Activated CD4-positive, alpha-beta T cell treated with anti-CD3 and anti-CD28 coated beads, Interleukin-2, Interleukin-4, amounts not matched to agents 100 ng/mL and 50 ng/mL, durations not matched to agents 16 hours and 8 hours (primary cell): ENCODE results near the gene SATB1.
A peak's percentile ranks its signal among the peaks of the same experiment; 100 is the strongest.
"Not testable (repeated sequence)": the region's sequence is repeated elsewhere in the genome, so short reads cannot be mapped to it uniquely, and the experiment has no call there.

ENCODE experiments used
- DNase-seq: peaks from one replicate; pipeline ENCODE4 v3.0.0-alpha.2; 2020; ENCODE audit warnings: low spot score

SATB1 gene

DNA sequence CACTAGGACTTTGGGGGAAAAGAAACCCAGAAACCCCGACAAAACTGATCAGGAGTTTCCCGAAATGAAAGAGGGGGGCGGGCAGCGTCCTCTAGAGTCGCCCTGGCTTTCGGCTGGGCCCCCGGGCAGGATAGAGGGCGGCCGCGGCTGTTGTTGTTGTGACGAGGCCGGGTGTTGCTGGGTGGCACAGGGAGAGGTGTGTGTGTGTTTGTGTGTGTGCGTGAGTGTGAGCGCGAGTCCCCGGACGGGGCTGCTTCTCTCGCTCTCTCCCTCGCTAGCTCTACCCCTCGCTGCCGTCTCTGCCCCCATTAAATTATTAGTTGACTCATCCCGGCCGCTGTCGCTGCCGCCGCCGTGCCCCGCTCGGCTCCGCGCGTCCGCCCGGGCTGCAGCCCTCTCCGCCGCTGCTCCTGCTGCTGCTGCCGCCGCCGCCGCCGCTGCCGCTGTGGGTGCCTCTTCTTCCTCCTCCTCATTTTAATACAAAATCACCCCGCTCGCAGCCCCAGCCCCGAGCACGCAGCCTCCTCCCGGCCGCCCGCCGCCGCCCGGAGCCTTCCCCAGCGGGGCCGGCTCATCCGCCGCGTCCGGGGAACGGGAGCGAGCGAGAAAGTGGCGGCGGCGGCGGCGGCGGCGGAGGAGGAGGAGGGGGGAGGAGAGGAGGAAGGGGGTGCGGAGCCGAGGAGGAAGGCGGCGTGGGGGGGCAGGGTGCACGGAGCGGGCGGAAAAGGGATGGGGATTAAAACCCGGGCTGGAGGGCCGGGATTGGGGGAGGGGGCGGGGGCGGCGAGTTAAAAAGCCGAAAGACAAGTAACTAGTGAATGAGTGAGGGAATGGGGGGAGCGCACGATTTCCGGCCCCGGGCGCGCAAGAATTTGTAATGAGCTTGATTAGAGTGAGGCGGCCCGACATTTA, at the start of gene SATB1:
SATB1 (minus strand) TSS at position 611 of the 912 bp plus-strand sequence. CDS start 4,372 bp downstream, outside the sequence.
- no peak for DNase-seq

DNA sequence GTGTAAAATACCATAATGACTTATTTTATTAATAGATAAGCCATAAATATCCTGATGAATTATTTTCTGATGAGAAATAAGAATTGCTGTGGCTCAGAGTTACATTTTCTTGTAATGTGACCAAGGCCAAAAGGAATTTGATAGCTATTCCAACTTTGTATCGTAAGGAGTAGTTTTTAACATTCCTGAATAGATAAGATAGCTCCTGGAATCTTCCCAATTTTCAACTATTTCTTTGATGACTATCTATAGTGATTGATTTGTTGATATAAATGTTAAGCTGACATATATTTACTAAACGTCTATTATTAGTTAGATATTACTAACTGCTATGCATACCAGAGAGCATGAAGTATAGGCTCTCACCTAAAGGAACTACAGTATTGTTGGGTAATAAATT, 49.1 kb upstream of the SATB1 start:
- no peak for DNase-seq

DNA sequence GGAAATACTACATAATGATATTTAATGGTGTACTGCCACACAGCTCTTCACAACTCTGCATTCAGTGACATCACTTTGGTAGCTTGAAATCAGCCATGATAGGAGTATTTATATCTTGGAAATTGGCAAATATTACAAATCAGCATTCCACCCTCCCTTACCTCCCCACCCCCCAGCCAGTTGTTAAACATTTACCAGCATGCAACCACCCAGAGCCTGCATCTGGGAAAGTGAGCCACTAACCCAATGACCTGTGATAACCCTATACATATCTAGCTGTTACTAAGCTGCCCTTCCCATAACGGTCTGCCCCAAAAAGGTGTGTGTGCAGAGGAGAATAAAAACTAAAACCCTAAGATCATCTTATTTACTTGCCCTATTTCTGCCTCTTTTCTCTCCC, 44.6 kb upstream of the SATB1 start:
- DNase-seq = no peak

DNA sequence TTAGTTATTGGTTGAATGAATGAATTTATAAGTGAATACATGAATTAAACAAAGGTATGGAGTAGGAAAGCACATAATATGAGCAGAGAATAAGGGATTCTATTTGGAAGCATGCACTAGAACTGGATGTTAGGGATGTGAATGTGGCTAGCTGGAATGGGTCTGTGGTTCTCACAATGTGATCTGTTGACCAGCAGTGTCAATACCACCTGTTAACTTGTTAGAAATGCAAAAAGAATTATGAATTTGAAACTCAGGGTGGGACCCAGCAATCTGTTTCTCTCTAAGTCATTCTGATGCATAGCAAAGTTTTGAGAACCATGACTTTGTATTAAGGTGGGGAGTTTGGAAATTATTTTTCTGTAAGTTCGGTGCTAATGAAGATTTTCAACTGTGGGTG, 41.0 kb upstream of the SATB1 start:
- no peak for DNase-seq

DNA sequence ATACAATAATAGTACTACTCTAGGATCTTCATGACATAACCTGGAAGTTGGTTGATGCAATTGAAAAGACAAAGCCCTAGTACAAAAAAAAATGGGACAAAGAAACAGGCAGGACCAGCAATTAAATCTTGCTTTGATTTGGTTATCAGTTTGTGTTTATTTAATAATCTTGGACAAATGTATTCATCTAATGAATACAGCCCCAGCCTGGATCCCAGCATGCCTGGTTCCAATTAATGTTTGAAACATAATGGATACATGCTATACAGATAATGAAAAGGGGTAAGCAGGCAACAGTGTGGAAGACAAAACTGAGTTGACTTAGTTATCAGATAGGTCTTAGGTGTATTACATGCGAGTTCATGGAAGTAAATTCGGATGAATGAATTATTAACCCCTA, 29.6 kb upstream of the SATB1 start:
- no peak for DNase-seq

DNA sequence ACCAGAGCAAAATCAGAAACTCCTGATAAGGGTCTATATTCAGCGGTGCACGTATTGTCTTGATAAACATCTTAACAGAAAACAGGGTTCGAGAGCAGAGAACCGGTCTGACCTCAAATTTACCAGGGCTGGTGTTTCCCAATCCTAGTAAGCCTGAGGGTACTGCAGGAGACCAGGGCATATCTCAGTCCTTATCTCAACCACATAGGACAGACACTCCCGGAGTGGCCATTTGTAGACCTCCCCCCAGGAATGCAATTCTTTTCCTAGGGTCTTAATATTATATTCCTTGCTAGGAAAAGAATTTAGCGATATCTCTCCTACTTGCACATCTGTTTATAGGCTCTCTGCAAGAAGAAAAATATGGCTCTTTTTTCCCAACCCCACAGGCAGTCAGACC, 24.5 kb upstream of the SATB1 start:
- not testable (repeated sequence) for DNase-seq

DNA sequence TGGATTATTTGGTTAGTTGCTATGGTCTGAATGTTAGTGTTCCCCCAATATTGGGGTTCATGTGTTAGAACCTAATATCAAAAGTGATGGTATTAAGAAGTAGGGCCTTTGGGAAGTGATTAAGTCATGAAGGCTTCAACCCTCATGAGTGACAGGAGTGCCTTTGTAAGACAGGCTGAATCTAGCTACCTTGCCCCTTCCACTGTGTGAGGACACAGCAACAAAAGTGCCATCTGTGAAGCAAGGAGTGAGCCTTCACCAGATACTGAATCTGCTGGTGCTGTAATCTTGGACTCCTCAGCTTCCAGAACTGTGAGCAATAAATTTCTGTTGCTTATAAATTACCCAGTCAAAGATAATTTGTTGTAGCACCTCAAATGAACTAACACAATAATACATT, 22.6 kb upstream of the SATB1 start:
- no peak for DNase-seq

DNA sequence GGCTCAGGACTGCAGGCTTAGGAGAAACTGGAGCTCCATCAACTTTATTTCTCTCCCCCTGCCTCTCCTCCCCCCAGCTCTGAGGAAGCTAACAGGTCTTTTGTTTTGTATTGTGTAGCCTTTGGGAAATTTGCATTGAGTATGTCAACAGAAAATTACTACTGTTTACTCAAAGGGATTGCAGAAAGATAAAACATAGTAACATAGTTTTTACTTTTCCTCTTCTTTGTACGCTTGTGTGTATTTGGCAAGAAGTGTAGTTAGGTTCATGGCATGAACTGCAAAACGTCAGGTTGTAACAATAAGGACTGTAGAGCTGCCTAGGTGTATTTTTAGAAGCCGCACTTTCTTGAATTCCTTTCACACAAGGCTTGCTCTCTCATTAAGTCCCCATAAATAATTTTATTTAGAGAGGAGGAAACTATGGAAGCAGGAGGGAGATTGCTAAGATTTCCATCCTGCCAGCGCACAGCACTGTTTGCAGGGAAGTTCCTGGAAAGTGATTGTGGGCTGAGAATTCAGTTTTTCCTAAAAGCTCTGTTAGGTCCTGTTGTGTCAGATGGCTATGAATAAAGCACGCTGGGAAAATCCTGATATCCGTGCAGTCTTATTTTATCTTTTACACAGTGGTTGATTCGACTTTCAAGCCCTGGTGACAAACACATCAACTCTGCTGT, 21.1 kb upstream of the SATB1 start:
- no peak for DNase-seq

DNA sequence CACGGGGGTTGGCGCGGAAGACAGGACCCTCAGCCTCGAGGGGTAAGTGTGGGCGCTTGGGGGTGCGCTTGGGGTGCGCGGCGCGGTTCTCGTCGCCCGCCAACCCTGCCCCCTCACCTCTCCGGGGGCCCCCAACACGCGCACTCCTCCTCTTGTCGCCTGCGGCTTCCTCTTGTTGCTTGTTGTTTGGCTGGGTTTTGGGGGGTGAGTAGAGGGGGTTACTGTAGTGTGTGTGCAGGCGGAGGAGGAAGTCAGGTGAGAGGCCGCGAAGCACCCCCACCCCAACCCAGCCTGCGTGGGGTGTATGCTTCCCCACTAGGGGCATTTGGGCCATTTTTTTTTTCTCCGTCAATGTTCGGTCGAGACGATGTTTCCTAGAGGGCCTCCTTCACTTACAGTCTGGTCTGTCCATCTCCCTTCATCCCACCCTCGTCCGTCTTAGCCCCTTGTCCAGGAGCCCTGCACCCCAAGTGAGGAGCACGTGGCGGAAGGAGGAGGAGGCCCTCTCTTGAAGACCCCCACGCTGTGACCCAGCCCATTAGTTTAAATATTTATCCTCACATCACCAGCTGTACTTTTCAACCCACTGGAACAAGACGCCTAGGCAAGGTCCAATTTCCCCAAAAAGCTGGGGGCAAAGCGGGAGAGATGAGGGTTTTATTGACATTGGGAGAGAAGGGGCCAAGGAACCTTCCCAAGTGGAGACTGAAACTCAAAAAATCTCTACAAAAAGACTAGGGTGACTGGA, 20.4 kb upstream of the SATB1 start:
- DNase-seq = peak; percentile 70

DNA sequence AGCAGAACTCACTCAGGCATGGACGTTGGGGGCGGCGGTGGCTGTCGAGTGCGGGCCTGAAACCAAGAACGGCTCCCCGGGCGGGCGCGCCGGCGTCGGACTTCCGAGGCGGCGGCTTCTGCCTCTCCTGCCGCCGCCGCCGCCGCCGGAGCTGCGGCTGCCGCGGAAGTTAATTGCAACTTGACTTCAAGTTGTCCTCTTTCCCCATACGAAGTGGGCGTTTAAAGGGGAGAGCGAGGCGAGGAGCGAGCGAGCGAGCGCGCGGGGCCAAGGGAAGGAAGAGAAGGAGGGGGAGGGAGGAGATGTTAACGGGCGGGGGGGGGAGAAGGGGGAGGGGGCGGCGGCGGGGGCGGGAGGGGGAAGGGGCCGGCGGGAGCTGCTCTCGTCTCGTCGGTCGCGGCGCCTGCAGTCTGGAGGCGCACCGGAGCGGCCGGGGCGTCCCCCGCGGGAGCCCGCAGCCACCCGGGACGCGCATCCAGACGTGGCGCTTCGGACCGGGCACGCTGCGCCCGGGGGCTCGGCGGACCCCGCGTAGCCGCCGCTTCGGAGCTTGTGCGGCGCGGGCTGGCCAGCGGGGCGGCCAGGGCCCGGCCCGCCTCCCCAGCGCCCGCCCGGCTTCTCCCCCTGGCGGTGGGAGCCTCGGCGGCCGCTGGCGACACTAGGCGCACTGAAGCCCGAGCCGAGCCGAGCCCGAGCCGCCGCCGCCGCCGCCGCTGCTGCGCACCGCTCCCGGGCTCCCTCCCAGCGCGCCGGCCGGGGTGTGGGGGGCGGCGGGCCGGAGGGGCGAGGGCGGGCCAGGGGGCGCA, 19.7 kb upstream of the SATB1 start:
- peak; percentile 79 for DNase-seq

DNA sequence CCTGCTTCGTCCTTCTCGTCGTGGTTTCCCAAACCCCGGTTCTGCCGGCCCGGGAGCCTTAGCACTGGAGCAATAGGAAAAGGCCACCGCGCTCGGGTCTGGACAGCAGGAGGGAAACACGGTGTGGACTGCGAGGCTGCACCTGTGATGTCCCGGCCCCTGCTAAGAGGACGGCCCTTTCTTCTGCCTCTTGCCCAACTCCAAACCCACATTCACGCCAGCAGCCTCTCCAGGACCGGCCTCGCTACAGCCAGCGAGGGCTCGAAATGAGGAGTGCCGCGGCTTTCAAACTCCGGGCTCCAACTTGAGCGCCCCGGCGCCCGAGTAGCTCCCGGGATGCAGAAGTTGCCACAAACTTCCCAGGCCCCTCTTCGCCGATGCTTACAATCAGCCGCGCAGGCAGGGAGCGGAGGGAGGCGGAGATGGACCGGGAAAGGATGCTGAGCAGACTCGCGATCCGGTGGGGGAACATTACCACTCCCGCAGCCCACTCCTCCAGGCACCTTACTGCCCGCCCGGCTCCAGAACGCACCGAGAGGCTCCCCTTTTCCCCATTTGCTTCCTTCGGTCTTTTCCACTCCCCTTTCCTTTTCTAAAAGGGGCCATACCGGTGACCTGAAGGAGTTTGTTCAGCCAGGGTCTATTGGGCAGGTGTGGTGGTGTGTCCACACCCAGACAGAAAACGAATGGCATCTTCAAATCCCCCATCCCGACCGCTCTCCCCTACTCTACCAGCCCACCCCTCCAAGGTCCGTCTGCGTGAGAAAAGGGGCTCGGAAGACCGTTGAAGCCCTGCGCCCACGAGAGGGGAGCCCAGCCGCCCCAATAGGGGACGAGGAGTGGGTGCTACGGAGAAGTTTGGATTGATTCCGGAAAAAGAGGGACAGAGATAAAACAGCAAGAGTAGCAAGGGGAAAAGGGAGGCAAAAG, 18.8 kb upstream of the SATB1 start:
- no peak for DNase-seq

DNA sequence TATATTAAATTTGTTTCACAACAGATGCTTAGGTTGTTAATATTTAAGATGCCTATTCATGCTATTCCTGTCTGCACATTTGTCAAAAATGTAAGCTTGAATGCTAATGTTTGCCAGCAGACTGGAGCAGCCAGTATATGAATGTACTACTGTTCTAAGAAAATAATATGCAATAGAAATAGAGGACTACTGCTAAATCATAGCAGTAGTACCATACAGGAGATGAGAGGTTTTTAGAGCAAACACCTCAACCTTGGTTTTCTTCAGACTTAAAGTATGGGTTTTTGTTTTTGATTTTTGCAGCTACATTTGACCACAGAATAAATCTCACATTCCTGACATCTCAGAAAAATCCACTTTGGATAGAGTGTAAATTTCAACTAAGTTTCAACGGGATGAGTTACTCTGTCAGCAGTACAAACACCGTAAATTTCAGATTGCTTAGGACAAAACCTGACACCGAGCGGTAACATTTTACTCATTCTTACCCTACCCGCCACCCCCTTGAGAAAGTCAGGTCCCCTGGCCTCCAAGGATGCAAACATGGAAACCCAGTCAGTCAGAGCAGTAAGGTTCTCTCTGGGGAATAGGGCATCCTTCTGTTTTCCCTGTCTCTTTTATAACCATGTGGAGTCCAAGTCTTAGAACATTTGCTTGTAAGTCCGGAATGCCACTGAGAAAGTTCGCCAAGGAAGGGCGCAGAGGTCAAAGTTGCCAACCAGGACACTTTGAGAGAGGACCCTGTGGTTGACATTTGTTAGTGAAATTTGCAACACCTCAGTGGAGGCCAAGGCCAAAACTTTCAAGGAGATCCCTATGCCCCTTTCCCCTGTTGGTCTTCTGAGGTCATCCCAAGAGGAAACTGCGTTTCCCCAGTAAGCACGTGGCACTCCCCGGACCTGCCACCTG, 17.9 kb upstream of the SATB1 start:
- no peak for DNase-seq

DNA sequence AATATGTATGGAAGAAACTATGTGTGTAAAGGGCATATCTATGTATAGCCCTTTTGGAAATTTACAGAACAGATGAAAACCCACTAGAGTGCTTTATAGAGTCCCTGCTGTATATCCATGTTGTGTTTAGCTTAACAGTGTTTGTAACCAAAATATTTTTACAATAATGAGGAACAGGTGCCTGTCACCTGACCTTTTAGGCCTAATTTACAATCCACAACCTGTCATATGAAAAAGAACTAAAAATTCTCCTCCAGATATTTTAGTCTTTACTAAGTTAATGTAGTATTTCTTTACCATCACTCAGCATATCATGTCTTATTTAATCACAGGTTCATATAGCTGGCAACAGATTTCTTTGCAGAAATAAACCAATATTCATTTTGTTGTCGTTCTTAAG, 16.4 kb upstream of the SATB1 start:
- DNase-seq = no peak

DNA sequence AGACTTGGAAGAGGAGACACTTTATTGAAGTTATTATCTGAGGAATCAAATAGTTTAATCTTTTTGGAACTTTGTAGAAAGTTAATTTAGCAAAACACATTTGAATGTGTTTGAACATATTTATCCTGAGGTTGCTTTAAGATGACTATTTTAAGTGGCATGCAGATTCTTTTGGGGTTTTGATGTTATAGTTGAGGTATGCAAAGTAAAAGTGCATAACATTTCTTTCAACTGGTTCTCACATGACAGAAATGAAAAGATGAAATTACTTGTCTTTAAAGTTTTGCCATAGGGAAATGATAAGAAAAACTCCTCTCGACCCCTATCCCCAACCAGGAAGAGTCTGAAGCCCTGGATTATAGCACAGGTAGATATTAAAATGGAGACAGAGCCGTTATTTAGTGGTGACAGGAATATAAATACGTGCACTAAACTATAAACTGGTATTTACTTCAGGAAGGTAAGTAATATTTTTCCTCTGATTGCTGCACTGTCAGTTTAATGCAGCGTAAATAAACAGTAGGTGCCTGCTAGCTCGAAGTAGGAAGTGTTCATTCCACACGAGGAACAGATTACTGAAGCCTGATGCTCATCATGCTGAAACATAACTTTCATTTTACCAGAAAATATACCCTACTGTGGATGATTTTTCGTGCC, 15.1 kb upstream of the SATB1 start:
- DNase-seq = no peak

DNA sequence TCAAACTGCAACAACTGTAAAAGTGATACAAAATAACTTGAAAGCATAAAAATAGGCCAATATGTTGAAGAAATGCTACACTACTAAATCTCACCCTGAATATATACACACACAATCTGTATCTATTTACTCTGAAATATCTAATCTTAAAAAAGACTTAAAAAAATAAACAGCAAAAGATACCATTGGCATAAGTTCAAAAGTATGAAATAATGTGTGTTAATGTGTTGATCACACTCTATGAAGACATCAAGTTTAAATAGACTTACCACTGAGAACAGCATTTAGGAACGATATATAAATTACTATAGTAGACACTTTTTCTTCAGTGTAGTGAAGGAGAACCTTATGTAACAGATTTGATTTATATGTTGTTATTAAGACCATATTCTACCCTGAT, 14.1 kb upstream of the SATB1 start:
- DNase-seq = no peak

DNA sequence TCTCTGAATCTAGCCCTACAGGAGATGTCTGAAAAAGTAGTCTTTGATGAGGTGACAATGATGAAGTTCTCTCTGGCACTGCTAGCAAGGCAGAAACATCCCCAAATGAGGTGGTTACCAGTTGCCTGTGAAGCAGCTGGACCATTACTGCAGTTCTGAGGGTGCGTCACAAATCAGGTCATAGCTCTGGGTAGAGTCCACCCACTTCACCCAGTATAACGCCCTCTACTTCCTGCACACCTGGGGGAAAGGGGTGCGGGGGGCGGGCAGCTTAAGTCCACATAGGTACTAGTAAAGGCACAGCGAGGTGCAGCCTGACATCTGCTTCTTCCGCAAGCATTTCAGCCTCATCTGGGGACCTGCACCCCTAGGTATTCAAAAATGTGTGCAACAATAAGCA, 13.4 kb upstream of the SATB1 start:
- peak; percentile 66 for DNase-seq

DNA sequence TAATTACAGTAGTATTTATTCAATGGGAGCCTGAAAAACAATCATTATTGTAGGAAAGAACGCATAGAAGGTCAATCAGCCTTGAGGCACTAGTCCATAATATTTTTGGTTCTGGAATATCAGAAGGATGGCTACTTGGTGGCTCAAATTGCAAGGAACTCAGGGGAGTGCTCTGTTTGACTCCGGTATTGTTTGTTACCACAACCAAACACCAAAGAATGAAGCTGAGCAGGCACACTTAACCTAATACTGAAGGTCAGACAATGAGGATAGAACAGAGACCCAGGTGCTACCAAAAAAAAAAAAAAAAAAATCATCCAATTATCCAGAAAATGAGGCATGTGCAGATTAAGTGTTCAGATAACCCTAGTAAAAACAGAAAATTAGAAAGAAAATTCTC, 11.1 kb upstream of the SATB1 start:
- no peak for DNase-seq

DNA sequence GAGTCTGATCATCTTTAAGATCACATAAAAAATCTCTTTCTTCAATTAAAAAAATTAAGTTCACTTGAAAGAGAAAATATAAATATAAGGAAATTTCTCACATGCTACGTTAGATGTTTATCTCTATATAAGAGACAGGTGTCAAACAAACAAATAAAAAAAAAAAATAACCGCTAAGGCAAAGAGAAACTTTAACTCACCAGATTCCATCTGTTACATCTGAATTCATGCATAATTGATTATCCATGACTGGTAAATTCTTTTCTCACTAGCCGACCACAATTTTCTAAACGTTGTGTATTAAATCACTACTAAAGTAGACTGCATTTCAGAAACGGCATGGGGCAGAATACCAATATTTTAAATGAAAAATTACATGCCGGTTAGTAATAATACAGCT, 9.6 kb upstream of the SATB1 start:
- DNase-seq = no peak

DNA sequence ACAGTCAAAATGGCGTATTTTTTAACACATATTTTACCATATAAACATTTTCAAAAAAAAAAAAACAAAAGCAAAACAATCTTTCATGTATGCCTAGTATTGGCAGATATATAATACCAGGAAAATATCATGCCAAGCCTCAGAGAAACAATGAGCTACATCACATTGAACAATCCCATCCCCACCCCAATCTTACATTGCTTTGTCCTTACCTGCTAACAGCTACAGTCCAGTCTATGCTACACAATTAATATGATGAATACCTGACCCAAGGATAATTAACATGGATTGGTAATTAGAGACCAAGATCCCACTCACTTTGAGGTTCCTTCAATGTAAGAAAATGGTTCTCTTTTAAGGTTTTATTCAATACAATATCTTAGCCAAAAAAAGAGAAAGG, 7.6 kb upstream of the SATB1 start:
- no peak for DNase-seq
